Keratinocyte (primary cell): ENCODE measurements around the gene ZNF668. TPM values are rescaled to one million over a fixed set of nuclear protein-coding genes. Genes with fewer than 3 reads are reported as not detected.

Experiments
- DNase-seq: peaks from one replicate; pipeline ENCODE4 v3.0.0-alpha.2; 2011; ENCODE audit warnings: low read depth, missing footprints, low spot score
- FAIRE-seq: peaks from 2 replicates; lab custom pipeline; 2011; peaks lifted over from hg19 to GRCh38; lab: Jason Lieb, UNC
- H2AFZ ChIP-seq: 2 replicates; pipeline ENCODE4 v1.6.0; 2012; ENCODE audit warnings: low read length, control low read depth, inconsistent platforms; ENCODE audit not compliant: control insufficient read depth
- H3K27ac ChIP-seq: 2 replicates; pipeline ENCODE4 v1.5.1; 2011; ENCODE audit warnings: low read length; ENCODE audit not compliant: control insufficient read depth, insufficient read depth
- H3K27me3 ChIP-seq: 3 replicates; pipeline ENCODE4 v1.6.0; 2011; ENCODE audit warnings: low read length; ENCODE audit not compliant: control insufficient read depth, insufficient read depth; ENCODE audit errors: extremely low read depth
- H3K36me3 ChIP-seq, 2 experiments: 2 replicates in 1 of 2; 3 replicates in 1 of 2; pipeline ENCODE4 v1.5.1; 2011; ENCODE audit warnings: low read length in 2 of 2, mild to moderate bottlenecking in 1 of 2; ENCODE audit not compliant: control insufficient read depth in 2 of 2, insufficient read depth in 2 of 2; ENCODE audit errors: extremely low read depth in 1 of 2
- H3K4me1 ChIP-seq: 3 replicates; pipeline ENCODE4 v1.5.1; 2011; ENCODE audit warnings: low read length; ENCODE audit not compliant: control insufficient read depth, insufficient read depth; ENCODE audit errors: extremely low read depth
- H3K4me2 ChIP-seq: 3 replicates; pipeline ENCODE4 v1.6.0; 2011; ENCODE audit warnings: low read depth, low read length; ENCODE audit not compliant: control insufficient read depth, insufficient read depth; ENCODE audit errors: extremely low read depth
- H3K4me3 ChIP-seq, 3 experiments: fragments of 200-600 bp in 1 of 3; sonication (generic) in 1 of 3; 2 replicates in 2 of 3; 3 replicates in 1 of 3; pipeline ENCODE4 v1.5.1; 2011 to 2016; ENCODE audit warnings: low read length in 3 of 3, mild to moderate bottlenecking in 3 of 3, control low read depth in 2 of 3, inconsistent platforms in 1 of 3, low read depth in 1 of 3, mixed read lengths in 1 of 3, mixed run types in 1 of 3, moderate library complexity in 1 of 3; ENCODE audit not compliant: control insufficient read depth in 2 of 3, insufficient read depth in 2 of 3; ENCODE audit errors: extremely low read depth in 1 of 3
- H3K79me2 ChIP-seq: 2 replicates; pipeline ENCODE4 v1.6.0; 2012; ENCODE audit warnings: low read length; ENCODE audit not compliant: control insufficient read depth, insufficient read depth
- H3K9ac ChIP-seq: 3 replicates; pipeline ENCODE4 v1.6.0; 2011; ENCODE audit warnings: low read length; ENCODE audit not compliant: control insufficient read depth, insufficient read depth; ENCODE audit errors: extremely low read depth
- H3K9me1 ChIP-seq: 3 replicates; pipeline ENCODE4 v1.6.0; 2011; ENCODE audit warnings: low read length; ENCODE audit not compliant: control insufficient read depth, insufficient read depth; ENCODE audit errors: extremely low read depth
- H3K9me3 ChIP-seq: 2 replicates; pipeline ENCODE4 v1.5.1; 2012; ENCODE audit warnings: low read depth, low read length; ENCODE audit not compliant: control insufficient read depth
- H4K20me1 ChIP-seq: 3 replicates; pipeline ENCODE4 v1.6.0; 2011; ENCODE audit warnings: low read length; ENCODE audit not compliant: control insufficient read depth, insufficient read depth; ENCODE audit errors: extremely low read depth
- CTCF ChIP-seq, 3 experiments: IDR thresholded peaks in 1 of 3; conservative IDR thresholded peaks in 1 of 3; optimal IDR thresholded peaks in 1 of 3; 2 replicates in 2 of 3; 3 replicates in 1 of 3; pipeline versions ENCODE3 to v1.5.1; 2011; ENCODE audit warnings: low read length in 3 of 3, mild to moderate bottlenecking in 3 of 3, moderate library complexity in 2 of 3, control low read depth in 1 of 3, inconsistent platforms in 1 of 3; ENCODE audit not compliant: insufficient read depth in 2 of 3; ENCODE audit errors: extremely low read depth in 1 of 3
- EZH2 ChIP-seq: IDR thresholded peaks from one replicate; pipeline ENCODE4 v1.6.1; 2012; ENCODE audit warnings: inconsistent platforms, mild to moderate bottlenecking, low read length, moderate library complexity
- dilution Hi-C: fragments of 300-500 bp; cut with MboI; formaldehyde crosslinking; loops from one replicate; pipeline ENCODE4 v1.7.0; 2020; ENCODE audit warnings: low sequenced_read_pairs; ENCODE audit not compliant: extremely low pct_ligation_motif_present
- polyA plus RNA-seq, 5 experiments: library from polyadenylated mRNA; depleted of rRNA in 3 of 5; stranded (reverse) in 3 of 5; stranded (forward) in 1 of 5; unstranded in 1 of 5; fragments of >200 nt; gene quantifications; 1 replicate in 1 of 5; 2 replicates in 3 of 5; 3 replicates in 1 of 5; pipeline versions ENCODE4 v1.2.1 to v1.2.3, GENCODE V29; 2011 to 2012; ENCODE audit warnings: missing spikeins in 2 of 5, low read depth in 1 of 5, low replicate concordance in 1 of 5

ZNF668 gene
- polyA plus RNA-seq, 1 donor (not counting 4 experiments of a cell fraction or from before 2014, with no cell fraction given) = 5.5 TPM

DNA sequence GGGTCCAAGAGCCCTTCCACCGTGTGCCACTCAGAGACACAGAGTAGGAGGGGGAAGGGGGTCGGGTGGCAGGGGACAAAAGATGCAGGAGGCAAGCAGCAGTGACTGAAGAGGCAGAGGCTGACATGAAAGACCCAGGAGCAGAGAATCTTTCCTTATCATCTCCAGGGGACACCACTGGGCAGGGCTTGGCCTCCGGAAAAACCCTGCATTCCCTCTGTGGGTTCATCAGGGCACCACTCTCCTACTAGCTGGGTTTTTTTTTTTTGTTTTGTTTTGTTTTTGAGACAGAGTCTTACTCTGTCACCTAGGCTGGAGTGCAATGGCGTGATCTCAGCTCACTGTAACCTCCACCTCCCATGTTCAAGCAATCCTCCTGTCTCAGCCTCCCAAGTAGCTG, 42.8 kb downstream of the ZNF668 start:
- Histone ChIP-seq H4K20me1 (peaks cover 2% of the 10 kb centered on the region), H3K27ac (no peak overlapping the region), H3K4me1 (peaks cover 10% of the 10 kb centered on the region), H2AFZ (no peak overlapping the region), H3K9me1 (no peaks in the 10 kb centered on the region), H3K36me3 (peaks cover 0 to 7% of the 10 kb centered on the region in 2 experiments), H3K4me3 (no peak overlapping the region), H3K79me2 (peaks cover 13% of the 10 kb centered on the region), H3K9me3 (no peaks in the 10 kb centered on the region), H3K27me3 (no peaks in the 10 kb centered on the region), H3K9ac (no peak overlapping the region), H3K4me2 (no peak overlapping the region)
- FAIRE-seq = no peak
- TF ChIP-seq EZH2 (no peak), CTCF (optimal IDR thresholded peaks at IDR 0.05 in 1 of 3, IDR thresholded peaks at IDR 0.05 in 1 of 3, conservative IDR thresholded peaks at IDR 0.05 in 1 of 3; ENCODE audit: extremely low read depth in 1 of 3, insufficient read depth in 2 of 3, low read length in 3 of 3) (no peak)
- no peak for DNase-seq
- dilution Hi-C loops = no loop called here

DNA sequence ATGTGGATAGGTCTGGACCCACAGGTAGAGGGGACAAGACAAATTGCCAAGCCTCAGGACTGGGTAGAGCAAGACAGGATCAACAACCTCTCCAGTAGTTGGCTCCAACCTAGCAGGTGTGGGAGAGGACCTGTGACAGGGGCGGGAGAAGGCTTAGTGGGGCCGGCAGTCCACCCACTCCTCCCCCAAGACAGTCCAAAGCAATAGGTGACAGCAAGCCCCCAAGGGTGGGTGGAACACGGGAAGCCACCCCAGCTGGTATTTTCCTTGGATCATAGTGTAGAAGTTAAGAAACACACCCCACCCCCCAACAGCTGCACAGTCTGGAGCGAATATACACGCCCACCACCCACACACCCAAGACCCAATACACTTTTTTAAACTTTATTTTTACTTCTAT, 44.8 kb downstream of the ZNF668 start:
- no peak overlapping the region for H3K4me3 ChIP-seq
- no peak overlapping the region for H3K27ac ChIP-seq
- H3K9me3 ChIP-seq = no peaks in the 10 kb centered on the region
- no peak overlapping the region for H2AFZ ChIP-seq
- dilution Hi-C loops = no loop called here
- no peaks in the 10 kb centered on the region for H3K9me1 ChIP-seq
- no peaks in the 10 kb centered on the region for H3K36me3 ChIP-seq
- H3K27me3 ChIP-seq = no peaks in the 10 kb centered on the region
- no peak for FAIRE-seq
- no peak for TF ChIP-seq EZH2
- TF ChIP-seq CTCF (optimal IDR thresholded peaks at IDR 0.05 in 1 of 3, IDR thresholded peaks at IDR 0.05 in 1 of 3, conservative IDR thresholded peaks at IDR 0.05 in 1 of 3; ENCODE audit: extremely low read depth in 1 of 3, insufficient read depth in 2 of 3, low read length in 3 of 3) = no peak
- H4K20me1 ChIP-seq = peaks cover 1% of the 10 kb centered on the region
- peaks cover 7% of the 10 kb centered on the region for H3K4me1 ChIP-seq
- H3K9ac ChIP-seq = no peak overlapping the region
- DNase-seq = no peak
- no peak overlapping the region for H3K4me2 ChIP-seq
- peaks cover 7% of the 10 kb centered on the region for H3K79me2 ChIP-seq
